ENCODE measurements around the gene CDPF1.
"Not testable (repeated sequence)": the region's sequence is repeated elsewhere in the genome, so short reads cannot be mapped to it uniquely, and the experiment has no call there.

DNA sequence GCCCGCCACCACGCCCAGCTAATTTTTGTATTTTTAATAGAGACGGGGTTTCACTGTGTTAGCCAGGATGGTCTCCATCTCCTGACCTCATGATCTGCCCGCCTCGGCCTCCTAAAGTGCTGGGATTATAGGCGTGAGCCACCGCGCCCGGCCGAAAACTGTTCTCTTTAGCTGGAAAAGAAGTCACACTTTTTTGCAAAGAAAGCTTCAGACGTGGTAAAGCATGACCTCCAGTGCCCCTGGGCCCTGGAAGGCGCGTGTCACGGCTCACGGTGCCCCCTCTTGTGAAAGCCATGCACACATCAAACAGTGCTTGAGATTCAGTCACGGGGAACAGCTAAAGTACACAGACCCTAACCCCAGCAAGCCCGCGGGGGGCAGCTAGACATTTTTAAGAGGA, 51.3 kb downstream of the CDPF1 start:
- TF ChIP-seq EZH2 (IDR thresholded peaks at IDR 0.05; ENCODE audit: insufficient read depth, low read length) = not testable (repeated sequence)
- TF ChIP-seq, protein P1, sequence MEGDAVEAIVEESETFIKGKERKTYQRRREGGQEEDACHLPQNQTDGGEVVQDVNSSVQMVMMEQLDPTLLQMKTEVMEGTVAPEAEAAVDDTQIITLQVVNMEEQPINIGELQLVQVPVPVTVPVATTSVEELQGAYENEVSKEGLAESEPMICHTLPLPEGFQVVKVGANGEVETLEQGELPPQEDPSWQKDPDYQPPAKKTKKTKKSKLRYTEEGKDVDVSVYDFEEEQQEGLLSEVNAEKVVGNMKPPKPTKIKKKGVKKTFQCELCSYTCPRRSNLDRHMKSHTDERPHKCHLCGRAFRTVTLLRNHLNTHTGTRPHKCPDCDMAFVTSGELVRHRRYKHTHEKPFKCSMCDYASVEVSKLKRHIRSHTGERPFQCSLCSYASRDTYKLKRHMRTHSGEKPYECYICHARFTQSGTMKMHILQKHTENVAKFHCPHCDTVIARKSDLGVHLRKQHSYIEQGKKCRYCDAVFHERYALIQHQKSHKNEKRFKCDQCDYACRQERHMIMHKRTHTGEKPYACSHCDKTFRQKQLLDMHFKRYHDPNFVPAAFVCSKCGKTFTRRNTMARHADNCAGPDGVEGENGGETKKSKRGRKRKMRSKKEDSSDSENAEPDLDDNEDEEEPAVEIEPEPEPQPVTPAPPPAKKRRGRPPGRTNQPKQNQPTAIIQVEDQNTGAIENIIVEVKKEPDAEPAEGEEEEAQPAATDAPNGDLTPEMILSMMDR (IDR thresholded peaks at IDR 0.05; ENCODE audit: insufficient read depth, low read depth, low read length) = not testable (repeated sequence)
